Ramos (cell line): ENCODE results near the gene NDUFS7.

Experiments used
- in situ Hi-C: fragments of 300-500 bp; cut with MboI; formaldehyde crosslinking; loops from one replicate; pipeline ENCODE4 v1.14.3; 2022; ENCODE audit warnings: low sequenced_read_pairs; ENCODE audit not compliant: unreplicated experiment

NDUFS7 gene

DNA sequence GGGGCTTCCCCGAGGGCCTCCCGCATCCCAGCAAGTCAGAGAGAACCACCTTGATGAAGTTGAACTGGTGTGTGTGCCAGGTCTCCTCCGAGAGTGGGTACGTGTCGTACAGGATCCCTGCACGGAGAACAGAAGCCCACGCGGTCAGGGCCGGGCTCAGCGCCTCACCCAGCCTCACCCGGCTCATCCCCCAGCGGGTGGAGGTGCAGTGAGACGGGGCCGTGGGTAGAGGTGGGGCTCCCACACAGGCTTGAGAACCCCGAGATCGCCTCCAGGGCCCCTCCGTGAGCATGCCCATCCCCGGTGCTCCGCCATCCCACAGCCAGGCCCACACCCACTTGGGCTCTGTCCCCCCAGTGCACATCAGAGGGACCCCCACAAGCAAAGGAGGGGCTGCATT, 15.4 kb downstream of the NDUFS7 start:
- in situ Hi-C loops = no loop called here

DNA sequence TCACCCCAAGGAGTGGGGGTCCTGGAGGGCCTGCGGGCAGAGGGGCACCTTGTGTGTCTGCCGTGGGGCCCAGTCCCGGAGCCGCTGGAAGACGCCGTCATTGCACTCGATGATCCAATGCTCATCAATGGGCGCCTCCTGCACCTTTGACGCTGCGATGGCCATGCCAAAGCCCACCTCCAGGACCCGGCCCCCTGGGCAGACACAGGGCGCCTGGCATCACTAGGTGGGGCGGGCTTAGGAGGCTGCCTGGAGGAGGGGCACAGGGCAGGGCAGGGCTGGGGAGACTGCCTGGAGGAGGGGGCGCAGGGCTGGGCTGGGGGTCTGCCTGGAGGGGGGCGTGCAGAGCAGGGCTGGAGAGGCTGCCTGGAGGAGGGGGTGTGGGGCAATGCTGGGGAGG, 16.0 kb downstream of the NDUFS7 start:
- in situ Hi-C loops = no loop called here

DNA sequence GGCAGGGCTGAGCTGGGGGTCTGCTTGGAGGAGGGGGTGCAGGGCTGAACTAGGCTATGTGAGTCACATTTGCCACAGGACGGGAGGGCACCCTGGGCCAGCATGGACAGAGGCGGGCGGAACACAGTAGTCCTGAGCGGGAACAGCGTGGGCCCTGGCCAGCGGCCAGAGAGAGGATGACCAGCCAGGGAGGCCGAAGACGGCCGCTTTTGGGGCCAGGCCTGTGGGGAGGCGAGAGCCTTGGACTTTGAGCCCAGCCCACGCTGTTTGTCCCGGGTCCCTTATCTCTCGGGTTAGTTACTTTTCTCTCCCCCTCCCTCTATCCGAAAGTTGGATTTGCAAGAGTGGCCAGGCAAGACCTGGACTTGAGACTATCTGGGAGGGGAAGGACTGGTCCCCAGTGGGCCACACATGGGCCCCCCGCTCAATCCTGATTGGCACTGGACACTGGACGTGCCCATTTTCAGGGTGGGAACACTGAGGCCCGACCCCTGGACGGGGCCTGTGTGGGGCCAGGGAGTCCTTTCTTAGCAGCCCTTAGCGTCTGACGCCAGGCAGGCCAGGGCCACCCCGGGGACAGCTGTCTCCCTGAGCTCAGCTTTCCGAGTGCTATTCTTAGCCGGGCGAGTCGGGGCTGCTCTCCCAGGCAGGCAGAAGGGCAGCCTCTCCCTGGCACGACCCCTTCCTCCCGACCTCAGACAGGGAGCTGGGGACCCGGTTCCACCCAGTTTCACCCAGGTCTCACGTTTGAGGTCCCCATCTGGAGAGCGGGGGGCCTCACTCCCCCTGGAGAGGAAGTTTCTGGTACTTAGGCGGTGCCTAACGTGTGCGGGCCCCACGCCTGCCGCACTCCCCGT, 16.8 kb downstream of the NDUFS7 start:
- in situ Hi-C loops = no loop called here

DNA sequence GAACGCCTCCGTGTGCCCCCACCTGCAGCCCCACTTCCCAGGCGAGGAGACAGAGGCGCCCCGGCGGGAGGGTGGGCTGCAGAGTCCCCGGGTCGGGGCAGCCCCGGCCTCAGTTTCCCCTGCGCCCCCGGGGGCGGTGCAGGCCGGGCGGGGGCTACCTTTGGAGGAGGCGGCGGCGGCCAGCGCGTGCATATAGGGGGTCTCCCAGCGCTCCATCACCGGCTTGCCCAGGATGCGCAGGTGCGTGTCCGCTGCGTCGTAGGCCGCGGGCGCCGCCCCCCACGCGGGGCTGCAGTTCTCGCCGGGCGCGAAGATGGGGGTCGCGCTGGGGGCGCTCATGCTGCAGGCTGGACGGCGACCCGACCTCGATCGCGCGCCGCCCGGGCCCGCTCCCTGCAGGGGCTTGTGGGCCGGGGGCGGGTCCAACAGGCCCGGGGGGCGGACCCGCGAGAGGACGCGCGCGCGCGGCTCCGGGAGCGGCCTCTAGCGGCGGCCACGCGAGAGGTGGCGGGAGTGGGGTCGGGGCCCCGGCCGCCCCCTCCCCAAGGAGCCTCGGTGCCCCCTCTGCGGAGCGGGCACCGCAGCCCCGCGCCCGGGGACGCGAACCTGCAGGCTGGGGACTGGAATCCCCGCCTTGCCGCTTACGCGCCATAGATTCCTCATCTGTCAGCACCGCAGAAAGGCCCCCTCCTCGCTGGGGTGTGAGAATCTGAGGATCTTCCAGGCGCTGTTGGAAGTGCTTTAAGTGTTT, 17.6 kb downstream of the NDUFS7 start, which contains the start of gene GAMT:
GAMT (minus strand) TSS at position 405 of the 751 bp plus-strand sequence; CDS start at position 339, 66 bp downstream.
- in situ Hi-C loops = no loop called here

DNA sequence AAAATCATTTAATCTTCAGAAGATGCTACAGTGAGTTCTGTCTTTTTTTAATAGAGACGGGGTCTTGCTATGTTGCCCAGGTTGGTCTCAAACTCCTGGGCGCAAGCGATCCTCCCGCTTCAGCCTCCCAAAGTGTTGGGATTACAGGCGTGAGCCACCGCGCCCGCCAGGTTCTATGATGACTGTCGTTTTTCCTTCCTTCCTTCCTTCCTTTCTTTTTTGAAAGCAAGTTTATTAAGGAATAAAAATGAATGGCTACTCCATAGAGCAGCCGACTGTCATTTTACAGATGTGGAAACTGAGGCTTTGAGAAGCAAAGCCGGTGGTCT, 18.1 kb downstream of the NDUFS7 start:
- in situ Hi-C loops = no loop called here

DNA sequence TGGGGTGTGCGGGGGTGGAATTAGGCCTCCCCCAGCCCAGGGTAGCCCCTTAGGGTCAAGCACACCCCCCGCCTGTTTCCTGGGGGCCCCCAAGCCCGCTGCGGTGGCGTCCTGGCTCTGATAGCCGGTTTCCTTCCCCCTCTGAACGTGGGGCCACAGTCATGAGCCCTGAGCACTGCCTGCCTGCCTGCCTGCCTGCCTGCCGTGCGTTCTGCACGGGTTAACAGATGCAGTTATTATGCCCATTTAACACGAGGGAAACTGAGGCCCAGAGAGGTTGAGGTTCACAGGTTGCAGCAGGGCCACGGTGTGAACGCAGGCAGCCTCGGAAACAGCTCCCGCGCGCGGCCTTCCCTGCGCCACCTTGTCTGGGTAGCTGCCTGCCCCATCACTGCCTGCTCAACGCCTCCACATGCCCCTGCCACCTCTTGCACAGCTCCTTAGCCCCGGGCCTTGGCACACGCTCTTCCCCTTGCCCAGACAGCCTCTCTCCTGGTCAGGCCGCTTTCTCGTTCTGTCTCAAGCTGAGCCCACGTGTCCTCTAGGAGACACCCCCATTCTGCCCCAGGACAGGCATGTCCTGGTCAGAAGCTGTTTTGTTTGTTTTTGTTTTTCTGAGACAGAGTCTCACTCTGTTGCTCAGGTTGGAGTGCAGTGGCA, 18.8 kb downstream of the NDUFS7 start:
- in situ Hi-C loops = no loop called here

DNA sequence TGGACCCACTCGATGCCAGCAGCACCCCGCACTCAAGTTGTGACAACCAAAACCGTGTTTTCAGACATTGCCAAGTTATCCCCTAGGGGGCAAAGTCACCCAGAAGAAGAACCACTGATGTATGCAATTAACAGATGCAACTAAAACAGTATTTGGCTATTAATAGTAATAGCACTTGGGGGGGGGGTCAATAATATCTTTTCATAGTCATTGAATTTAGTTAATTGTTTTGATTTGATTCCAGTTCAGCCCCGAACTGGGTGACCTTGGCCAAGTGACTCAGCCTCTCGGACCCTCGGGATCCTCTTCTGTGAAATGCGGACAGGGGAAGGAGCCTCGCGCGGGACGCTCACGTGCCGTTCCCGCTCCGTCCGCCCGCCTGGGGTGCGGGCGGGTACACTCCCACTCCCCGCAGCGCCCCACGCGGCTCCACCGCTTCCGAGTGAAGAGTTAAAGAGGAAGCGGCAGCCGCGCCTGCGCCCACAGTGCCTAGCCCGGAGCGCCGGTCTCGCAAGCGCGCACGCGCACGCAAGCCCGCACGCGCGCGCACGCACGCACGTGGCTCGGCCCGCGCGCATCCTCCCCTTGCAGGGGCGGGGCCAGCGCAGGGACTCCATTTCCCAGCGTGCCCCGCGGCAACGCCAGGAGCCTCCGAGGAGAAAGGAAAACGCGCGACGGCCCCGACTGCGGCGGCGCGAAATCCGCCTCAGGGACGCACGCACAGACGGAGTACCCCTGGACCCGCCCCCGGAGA, 23.2 kb downstream of the NDUFS7 start:
- in situ Hi-C loops = no loop called here

DNA sequence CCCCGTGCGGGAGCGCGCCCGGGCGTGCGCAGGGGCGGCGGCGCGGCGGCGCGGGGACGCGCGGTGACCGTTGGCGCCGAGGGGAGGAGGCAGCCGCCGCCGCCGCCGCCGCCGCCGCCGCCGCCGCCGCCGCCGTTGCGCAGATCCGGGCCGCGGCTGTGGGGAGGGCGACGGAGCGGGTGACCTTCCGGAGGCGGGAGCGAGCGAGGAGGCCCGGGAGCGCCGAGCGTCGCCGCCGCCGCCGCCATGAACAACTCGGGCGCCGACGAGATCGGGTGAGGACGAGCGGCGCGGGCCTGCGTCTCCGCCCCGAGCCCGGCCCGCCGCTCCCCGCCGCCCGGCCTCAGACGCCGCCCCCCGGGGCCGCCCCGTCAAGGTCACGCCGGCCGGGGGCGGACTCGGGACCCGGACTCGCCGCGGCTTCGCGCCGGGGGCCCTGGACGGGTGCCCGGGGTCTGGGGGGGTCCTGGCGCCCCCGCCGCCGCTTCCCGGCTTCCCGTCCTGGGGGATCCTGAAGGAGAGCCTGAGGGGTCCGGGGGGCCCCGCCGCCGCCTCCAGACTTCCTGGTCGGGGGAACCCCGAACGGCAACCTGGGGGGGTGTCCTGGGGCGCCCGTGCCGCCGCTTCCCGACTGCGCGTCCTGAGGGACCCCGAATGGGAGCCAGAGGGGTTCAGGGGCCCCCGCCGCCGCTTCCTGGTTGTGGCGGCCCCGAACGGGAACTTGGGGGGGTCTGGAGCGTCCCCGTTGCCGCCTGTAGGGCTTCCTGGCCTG, 24.0 kb downstream of the NDUFS7 start, which contains the start of gene DAZAP1:
DAZAP1 (plus strand) TSS at position 59 of the 772 bp plus-strand sequence; CDS start at position 247, 188 bp downstream.
- in situ Hi-C loops = no loop called here

DNA sequence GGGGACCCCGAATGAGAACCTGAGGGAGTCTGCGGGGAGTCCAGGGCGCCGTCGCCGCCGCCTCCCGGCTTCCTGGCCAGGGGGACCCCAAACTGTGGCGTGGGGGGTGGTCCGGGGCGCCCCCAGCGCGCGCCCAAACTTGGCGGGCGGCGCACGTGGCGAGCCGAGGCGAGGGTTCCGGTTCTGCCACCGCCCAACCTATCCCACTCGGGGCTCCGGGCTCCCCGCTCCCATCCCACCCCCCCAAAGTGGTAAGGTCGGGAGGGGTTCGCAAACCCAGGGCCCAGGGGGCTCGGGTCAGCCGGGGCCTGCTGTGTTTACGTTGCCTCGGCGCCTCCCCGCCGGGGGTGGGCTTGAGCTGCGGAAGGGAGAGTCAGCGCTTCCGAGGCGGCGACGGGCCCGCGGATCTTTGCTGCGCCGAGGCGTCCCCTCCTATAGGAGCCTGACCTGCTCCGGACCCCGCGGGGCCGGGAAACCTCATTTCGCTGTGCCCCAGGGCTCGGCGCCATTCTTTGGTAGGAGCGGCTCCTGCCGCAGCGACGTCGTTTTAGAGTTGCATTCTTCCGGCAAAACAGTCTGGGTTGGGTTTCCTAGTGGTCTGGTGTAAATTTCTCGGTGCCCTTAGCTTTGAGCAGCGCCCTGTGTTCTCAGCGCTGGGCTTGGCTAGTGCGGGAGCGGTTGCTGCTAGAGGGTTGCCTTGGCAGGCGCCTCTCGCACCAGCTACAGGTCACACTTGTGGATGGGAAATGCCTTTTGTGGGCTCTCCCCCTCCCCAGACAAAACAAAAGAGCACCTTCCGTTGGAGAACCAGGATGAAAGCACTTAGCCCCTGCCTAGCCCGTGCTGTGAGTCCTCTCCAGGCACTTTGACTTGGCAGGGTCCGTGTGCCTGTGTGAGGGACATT, 24.8 kb downstream of the NDUFS7 start:
- in situ Hi-C loops = no loop called here

DNA sequence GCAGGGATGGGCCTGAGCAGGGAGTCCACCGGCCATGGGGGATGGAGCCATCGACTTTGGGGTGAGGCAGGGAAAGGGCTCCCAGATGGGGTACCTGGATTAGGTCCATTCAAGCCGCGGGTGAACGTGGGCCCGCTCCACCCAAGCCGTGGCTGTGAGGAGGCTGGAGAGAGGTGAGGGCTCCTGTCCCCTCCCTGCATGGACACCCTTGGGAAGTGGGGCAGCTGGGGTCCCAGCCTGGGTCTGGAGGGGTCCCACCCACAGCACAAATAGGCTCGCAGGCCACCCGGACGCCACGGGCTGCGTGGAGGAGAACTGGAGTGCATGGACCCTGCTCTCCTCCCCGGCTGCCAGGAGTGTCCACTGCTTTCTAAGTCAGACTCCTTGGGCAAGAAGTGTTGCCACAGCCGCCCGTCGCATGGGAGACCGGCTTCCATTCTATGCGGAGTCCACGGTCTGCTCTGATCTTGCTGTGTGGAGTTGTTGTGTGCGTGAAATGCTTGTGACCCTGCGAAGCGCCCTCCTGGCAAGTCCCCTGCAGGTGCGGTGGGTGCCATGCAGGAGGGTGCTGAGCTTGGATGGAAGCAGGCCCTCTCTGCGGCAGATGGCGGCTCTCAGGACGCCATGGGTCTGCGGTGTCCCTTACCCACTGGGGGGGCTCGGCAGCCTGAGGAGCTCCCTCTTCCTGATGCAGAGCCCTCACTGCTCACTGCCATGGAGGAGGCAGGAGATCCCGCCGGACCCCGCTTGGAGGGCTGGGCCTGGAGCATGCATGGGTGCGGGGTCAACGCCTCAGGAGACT, 25.7 kb downstream of the NDUFS7 start:
- in situ Hi-C loops = no loop called here

DNA sequence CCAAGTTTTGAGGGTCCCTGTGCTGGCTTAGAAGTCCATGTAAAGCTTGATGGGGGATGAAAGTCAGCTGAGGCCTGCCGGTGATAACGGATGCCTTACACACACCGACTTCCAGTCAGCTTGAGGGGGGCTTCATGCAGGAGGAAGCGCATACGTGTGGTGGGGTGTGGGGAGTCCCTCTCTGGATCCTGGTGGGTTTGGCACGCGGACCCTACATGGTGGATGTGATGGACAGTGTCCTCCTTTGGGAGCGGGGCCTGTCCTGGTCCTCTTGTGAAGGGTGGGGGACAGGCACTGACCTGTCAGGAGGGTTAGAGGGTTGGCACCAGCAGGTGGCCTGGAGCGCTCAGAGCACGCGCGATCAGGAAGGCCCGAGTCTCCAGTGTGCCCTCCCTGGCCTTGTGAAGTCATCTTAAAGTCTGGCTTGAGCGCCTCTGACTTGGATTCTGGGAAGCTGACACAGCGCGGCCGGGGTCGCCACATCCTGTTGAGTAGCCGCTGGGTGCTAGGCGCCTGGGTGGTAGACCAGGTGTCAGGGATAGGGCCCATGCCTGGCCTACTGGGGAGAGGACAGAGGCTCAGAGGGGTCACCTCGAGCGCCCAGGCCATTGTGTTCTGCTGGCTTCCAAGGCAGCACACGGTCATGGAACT, 26.6 kb downstream of the NDUFS7 start:
- in situ Hi-C loops = no loop called here

DNA sequence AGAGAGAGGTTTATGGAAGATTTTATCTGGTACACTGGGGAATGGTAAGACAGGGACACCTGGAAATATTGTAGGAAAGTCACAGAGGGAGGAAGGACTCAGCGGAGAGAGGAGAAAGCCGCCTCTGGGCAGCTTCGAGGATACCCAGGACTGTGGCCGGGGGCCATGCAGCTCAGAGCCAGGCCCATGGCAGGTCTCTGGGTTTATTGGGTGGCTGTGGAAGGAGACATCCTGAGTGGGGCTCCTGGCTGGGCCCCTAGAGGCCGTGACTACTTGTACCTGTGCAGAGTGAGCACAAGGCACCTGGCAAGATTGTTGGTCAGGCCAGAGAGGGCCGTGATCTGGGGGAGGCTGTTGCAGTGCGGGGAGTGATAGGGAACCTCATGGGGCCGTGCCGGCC, 27.1 kb downstream of the NDUFS7 start:
- in situ Hi-C loops = no loop called here

DNA sequence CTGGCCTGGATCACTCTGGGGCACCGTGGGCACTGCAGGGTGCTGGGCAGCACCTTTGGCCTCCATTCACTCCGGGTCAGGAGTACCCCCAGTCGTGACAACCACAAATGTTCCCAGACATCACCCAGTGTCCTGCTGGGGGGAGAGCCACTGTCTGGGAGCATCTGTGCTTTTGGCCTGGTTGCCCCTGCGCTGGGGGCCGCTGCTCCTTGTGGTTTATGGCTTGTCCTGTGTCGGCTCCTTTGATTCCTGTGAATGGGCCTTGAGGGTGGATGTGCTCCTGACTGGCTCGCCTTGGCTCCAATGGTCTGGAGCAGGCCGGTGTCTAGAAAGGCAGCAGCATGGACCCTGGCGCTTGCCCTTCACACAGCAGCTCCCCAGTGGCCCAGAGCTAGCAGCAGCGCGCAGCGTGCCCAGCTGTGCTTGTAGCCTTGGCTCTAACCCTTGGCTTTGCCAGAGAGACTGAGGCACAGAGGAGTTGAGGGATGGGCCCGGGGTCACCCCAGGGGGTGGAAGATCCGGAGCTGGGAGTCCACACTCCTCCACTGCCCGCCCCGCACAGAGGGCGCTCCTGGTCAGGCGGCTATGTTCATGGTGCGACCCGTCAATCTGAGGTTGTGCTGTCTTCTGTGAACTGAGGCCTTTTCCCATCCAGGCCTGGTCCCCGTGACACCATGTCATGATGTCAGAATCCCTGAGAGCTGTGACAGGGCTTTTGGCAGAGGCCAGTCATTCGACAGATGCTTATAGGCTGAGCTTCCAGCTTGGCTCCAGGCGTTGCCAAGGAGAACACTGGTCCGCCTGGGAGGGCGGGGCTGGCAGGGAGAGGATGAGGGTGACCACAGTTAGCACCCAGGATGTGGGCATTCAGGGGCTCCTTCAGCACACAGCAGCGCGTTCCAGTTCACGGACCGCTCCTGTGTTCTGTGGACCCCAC, 27.8 kb downstream of the NDUFS7 start:
- in situ Hi-C loops = no loop called here

DNA sequence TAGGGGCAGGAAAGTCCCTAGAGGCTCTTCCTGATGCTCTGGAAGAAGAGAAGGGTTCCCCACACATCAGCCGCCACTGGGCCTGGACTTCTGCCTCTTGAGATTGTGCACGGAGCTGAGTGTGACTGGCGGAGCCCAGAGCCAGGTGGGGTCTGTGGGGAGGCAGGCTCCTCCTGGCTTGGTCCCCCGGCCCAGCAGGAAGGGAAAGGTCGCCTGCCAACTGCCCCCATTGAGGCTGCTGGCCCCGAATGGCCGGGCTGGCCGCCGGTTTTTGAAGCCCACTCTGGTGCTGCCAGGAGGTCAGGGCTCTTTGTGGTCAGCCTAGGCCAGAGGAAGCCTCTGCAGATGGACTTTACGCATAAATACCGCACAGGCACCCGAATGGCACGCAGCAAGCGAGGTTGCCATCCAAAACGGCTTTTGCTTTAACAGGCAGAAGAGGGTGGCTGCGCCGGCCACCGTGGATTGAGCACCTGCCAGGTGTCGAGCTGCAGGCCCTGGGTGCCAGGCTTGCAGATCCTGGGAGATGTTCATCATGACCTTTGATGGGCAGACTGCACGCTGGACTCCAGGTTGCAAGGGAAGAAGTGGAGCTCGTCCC, 28.7 kb downstream of the NDUFS7 start:
- in situ Hi-C loops = no loop called here

DNA sequence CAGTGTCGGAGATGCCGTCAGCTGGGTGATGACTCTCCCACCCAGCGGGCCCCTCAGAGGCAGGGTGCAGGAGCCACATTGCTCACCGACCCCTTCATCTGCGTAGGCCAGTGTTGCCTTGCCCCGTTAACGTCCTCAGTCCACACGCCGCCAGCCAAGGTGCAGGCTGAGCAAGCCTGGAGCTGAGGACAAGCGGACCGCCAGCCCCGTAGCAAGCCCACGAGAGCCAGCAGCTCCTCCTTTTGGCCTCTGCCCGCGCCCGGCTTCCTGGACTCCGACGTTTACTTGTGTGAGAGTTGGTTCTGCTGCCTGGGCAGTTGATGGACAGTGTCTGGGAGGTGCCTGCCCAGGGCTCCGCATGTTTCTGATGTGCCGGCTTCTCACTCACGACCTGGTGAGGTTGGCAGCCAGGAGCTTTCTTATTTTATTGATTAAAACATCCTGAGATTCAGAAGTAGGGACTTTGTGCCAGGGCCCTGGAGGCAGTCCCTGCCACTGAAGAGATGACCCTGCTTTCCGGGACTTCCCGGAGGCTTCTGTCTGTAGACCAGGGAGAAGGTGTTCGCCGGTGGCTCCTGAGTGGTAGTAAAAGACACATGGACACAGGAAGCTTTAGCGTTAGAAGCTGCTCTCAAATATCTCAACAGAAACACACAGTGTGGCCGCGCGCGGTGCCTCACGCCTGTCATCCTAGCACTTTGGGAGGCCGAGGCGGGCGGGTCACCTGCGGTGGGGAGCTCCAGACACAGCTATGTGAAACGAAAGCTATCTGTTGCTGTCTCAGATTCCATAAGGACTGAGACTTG, 29.5 kb downstream of the NDUFS7 start:
- in situ Hi-C loops = no loop called here
